ENCODE measurements around the gene UNCX. TPM values are rescaled to one million over a fixed set of nuclear protein-coding genes. Genes with fewer than 3 reads are reported as not detected.
A peak's percentile ranks its signal among the peaks of the same experiment; 100 is the strongest.

Gene UNCX
- total and polyA plus RNA-seq, 3 donors from 2014 or later, result 0.24 TPM; not detected in 2

GRCh38 chr7:1249731-1250130 is 17.1 kb downstream of the UNCX start:
- TF ChIP-seq CTCF (IDR thresholded peaks at IDR 0.05), result no peak
- TF ChIP-seq POLR2A (IDR thresholded peaks at IDR 0.05), result no peak
- Histone ChIP-seq H3K27me3 (peaks cover 5% of the 10 kb centered on the region), H3K4me1 (peaks cover 12% of the 10 kb centered on the region), H3K36me3 (ENCODE audit: low read depth, missing control alignments) (no peaks in the 10 kb centered on the region), H3K4me3 (no peak overlapping the region), H3K9me3 (no peaks in the 10 kb centered on the region), H3K27ac (no peak overlapping the region)
- 22 to 26% methylated on average over 12 to 14 of the region's 14 CpGs for WGBS, 2 donors
- intact Hi-C loops (cut with DNase I; ENCODE audit: low total_unique reads), result no loop called here
- peak; percentile 67 for DNase-seq

- TF ChIP-seq POLR2A (IDR thresholded peaks at IDR 0.05) (no peak), CTCF (IDR thresholded peaks at IDR 0.05) (no peak)
- peaks cover 5% of the 10 kb centered on the region for H3K27me3 ChIP-seq
- no peak overlapping the region for H3K4me3 ChIP-seq
- peaks cover 12% of the 10 kb centered on the region for H3K4me1 ChIP-seq
- H3K27ac ChIP-seq, result no peak overlapping the region
- H3K9me3 ChIP-seq, result no peaks in the 10 kb centered on the region
- H3K36me3 ChIP-seq (ENCODE audit: low read depth, missing control alignments), result no peaks in the 10 kb centered on the region
- intact Hi-C loops (cut with DNase I; ENCODE audit: low total_unique reads), result no loop called here
- DNase-seq, result no peak
- 91% methylated on average over 8 of the region's 8 CpGs for WGBS, 2 donors
Observed at GRCh38 chr7:1250901-1251300, 18.2 kb downstream of the UNCX start.

GRCh38 chr7:1251796-1252539 is 19.3 kb downstream of the UNCX start:
- Histone ChIP-seq H3K27ac (no peak overlapping the region), H3K27me3 (peaks cover 5% of the 10 kb centered on the region), H3K36me3 (ENCODE audit: low read depth, missing control alignments) (no peaks in the 10 kb centered on the region), H3K4me1 (peaks cover 9% of the 10 kb centered on the region), H3K4me3 (no peak overlapping the region), H3K9me3 (no peaks in the 10 kb centered on the region)
- intact Hi-C loops (cut with DNase I; ENCODE audit: low total_unique reads), result no loop called here
- TF ChIP-seq CTCF (IDR thresholded peaks at IDR 0.05) (no peak), POLR2A (IDR thresholded peaks at IDR 0.05) (no peak)
- no peak for DNase-seq
- WGBS, 2 donors, result 55 to 60% methylated on average over 5 to 25 of the region's 25 CpGs

- Histone ChIP-seq H3K27ac (no peak overlapping the region), H3K4me3 (no peak overlapping the region), H3K9me3 (no peaks in the 10 kb centered on the region), H3K4me1 (peaks cover 9% of the 10 kb centered on the region), H3K27me3 (peaks cover 5% of the 10 kb centered on the region), H3K36me3 (ENCODE audit: low read depth, missing control alignments) (no peaks in the 10 kb centered on the region)
- TF ChIP-seq POLR2A (IDR thresholded peaks at IDR 0.05) (no peak), CTCF (IDR thresholded peaks at IDR 0.05) (no peak)
- intact Hi-C loops (cut with DNase I; ENCODE audit: low total_unique reads), result no loop called here
- DNase-seq, result no peak
- WGBS, 2 donors, result 87 to 88% methylated on average over 3 to 17 of the region's 17 CpGs
Observed at GRCh38 chr7:1252540-1253090, 19.9 kb downstream of the UNCX start.

Measured in testis (tissue), 3 donors.